GM21447 (cell line): Measurements from ENCODE around the gene WDR5.

Source experiments
- ATAC-seq: cut with Tn5 transposase; IDR thresholded peaks from one replicate; pipeline ENCODE4 v1.9.1; 2021; ENCODE audit not compliant: unreplicated experiment

WDR5 gene

GRCh38 chr9:134204991-134205578 lies 69.2 kb downstream of the WDR5 start:
- ATAC-seq, result no peak

- no peak for ATAC-seq
Measured at GRCh38 chr9:134205672-134206310, 69.9 kb downstream of the WDR5 start.

- ATAC-seq, result no peak
Measured at GRCh38 chr9:134206311-134207300, 70.7 kb downstream of the WDR5 start.

GRCh38 chr9:134208310-134208841 lies 72.5 kb downstream of the WDR5 start:
- no peak for ATAC-seq

DNA sequence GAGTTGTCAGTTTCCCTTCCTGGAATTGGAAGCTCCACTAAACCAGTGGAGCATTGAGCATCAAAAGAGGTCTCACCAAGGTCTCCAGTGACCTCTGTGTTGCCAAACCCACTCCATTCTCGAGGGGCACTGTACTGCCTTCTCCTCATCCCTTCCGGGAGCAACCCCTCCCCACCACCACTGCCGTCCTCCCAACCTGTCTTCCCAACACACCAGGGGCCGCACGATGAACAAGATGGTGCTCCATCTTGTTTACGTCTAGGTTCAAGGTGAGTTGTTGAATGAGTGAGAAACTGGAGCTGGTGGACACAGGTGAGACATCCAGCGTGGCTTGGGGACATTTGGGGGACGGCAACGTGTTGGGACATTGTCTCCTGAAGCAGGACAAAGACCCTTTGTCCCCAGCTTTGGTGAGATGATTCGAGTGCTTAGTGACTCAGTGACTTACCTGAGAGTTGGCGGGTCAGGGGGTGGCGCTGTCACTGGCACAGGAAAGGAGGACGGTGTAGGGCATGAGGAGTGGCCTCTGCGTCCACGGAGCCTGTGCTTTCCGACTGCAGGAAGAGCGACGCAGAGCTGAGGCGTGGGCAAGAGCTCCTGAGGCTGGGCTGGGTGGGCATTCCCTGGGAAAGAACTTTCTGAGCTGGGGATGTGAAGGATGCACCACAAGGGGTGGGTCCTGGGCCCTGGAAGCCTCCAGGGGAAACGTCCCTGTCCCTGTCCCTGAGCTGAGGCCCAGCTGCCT lies 73.3 kb downstream of the WDR5 start:
- ATAC-seq, result no peak
